ENCODE data around the gene C16orf54.

GRCh38 chr16:29760567-29761279 is 14.9 kb upstream of the C16orf54 start:
- TF ChIP-seq CTCF (conservative IDR thresholded peaks at IDR 0.05) (no peak), EZH2 (IDR thresholded peaks at IDR 0.05; ENCODE audit: low read depth) (no peak)

Measured in PC-9 (cell line).